Measurements from ENCODE around the gene OR8H2.
"Not testable (repeated sequence)": the region's sequence is repeated elsewhere in the genome, so short reads cannot be mapped to it uniquely, and the experiment has no call there.

Gene OR8H2, protein sequence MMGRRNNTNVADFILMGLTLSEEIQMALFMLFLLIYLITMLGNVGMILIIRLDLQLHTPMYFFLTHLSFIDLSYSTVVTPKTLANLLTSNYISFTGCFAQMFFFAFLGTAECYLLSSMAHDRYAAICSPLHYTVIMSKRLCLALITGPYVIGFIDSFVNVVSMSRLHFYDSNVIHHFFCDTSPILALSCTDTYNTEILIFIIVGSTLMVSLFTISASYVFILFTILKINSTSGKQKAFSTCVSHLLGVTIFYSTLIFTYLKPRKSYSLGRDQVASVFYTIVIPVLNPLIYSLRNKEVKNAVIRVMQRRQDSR
- 0 reads per million in 2 donors for total RNA-seq

DNA sequence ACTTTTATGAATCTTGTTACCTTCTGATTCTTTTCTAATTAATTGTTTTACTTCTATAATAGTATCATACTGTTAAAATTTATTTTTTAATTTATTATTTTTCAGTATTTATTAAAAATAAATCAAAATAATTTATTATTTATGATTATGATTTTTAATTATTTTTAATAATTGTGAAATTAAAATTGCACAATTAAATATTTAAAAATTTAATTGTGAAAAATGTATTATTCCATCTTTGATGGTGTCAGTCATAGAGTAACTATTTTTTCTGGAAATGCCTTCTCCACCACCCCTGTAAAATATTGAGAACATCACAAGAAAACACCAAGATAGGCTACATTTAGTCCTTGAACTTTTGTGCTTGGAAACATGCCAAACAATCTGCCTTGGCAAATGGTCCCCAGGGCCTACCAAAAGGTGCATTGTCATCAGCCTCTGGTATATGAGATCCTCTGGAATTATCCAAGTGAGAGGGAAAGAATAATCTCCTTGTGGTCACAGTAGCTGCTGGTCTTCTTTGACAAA lies at the start of gene OR8H2:
Gene OR8H2, plus strand, starts transcription at position 478 of the 528 bp plus-strand sequence. CDS start 1,356 bp downstream, outside the sequence.
- no peak for DNase-seq

DNA sequence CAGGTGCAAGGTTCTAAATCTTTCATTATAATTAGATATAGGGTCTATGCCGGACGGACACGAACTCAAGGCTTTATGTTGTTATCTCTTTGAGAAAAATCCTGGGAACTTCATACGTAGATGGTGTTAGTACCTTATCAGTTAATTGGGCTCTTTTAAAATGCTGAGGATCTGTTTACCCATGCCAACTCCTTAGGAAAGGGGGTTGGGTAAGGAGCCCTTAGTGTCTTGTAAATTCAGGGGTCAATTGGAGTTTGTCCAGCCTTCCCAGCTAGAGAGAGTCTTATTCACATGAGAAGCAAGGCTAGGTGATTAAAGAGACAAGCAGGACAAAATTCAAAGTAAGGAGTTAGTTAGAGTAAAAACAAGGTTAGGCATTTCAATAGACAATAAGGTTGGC lies 47.1 kb upstream of the OR8H2 start:
- DNase-seq = not testable (repeated sequence)

DNA sequence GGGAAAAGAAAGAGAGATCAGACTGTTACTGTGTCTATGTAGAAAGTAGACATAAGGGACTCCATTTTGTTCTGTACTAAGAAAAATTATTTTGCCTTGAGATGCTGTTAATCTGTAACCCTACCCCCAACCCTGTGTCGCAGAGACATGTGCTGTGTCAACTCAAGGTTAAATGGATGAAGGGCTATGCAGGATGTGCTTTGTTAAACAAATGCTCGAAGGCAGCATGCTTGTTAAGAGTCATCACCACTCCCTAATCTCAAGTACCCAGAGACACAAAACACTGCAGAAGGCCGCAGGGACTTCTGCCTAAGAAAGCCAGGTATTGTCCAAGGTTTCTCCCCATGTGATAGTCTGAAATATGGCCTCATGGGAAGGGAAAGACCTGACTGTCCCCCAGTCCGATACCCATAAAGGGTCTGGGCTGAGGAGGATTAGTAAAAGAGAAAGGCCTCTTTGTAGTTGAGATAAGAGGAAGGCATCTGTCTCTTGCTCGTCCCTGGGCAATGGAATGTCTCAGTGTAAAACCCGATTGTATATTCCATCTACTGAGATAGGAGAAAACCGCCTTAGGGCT lies 45.7 kb upstream of the OR8H2 start:
- not testable (repeated sequence) for DNase-seq

GRCh38 chr11:56058260-56058780 lies 45.2 kb upstream of the OR8H2 start:
- not testable (repeated sequence) for DNase-seq

GRCh38 chr11:56066980-56067379 lies 36.5 kb upstream of the OR8H2 start:
- DNase-seq = no peak

GRCh38 chr11:56089697-56090096 lies 13.8 kb upstream of the OR8H2 start:
- DNase-seq = no peak

DNA sequence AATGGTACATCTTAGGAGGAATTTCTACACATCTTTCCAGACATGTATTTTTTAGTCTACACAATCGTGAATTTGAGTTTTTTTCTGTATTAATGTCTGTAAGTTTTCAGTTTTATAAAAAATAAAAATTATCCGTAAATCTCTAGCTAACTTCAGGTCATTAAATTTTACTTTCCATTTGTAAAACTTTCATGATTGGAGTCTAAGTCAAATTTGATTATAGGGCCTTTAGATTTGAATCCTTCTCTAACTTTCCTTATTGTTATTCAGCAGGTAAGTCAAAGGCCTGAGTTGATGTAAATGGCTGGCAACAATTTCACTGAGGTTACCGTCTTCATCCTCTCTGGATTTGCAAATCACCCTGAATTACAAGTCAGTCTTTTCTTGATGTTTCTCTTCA lies 10.5 kb upstream of the OR8H2 start, which contains the start of gene OR8I2:
Gene OR8I2, plus strand, starts transcription at position 301 of the 400 bp plus-strand sequence. Its CDS starts 0 bp downstream, at position 301.
- no peak for DNase-seq

GRCh38 chr11:56122073-56122472 lies 18.6 kb downstream of the OR8H2 start, which contains the start of gene OR8H3:
OR8H3 (plus strand) TSS chr11:56122373; CDS start chr11:56122373, 0 bp downstream.
- DNase-seq = no peak

- DNase-seq = no peak
These were observed 36.7 kb downstream of the OR8H2 start, which contains the start of gene OR8J3 for GRCh38 chr11:56140151-56140661. OR8J3 (minus strand) TSS chr11:56140201; CDS start chr11:56137718, 2,483 bp downstream.

DNA sequence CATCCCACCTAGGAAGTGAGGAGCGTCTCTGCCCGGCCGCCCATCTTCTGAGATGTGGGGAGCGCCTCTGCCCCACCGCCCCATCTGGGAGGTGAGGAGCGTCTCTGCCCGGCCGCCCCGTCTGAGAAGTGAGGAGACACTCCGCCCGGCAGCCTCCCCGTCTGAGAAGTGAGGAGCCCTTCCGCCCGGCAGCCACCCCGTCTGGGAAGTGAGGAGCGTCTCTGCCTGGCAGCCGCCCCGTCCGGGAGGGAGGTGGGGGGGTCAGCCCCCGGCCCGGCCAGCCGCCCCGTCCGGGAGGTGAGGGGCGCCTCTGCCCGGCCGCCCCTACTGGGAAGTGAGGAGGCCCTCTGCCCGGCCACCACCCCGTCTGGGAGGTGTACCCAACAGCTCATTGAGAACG lies 40.2 kb downstream of the OR8H2 start:
- peak; percentile 2 for DNase-seq

DNA sequence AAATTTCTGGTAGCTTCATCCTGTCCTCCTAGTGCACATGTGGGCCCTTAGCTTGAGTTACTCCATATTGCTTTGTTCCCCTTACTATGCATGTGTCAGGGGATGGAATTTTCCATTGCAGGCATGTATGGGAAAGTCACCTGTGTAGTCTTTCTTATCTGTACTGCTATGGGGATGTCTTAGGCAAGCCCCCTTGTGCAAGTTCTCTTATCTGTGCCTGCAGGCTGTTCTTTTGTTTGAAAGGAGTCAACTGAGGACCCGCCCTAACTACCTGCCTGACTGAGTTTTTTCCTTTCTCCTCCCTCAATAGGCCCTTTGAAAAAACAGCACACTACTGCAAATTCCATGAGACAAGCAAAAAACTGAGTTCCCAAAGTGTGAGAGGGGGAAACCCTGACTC lies 47.9 kb downstream of the OR8H2 start:
- DNase-seq = no peak

GRCh38 chr11:56152333-56152732 lies 48.8 kb downstream of the OR8H2 start:
- peak; percentile 0 for DNase-seq
